CD4-positive, alpha-beta T cell treated with Interleukin-12 subunit alpha and Interleukin-12 subunit beta, for 1 hour (primary cell): Measurements from ENCODE around the gene ZNF664.
"Not testable (repeated sequence)": the region's sequence is repeated elsewhere in the genome, so short reads cannot be mapped to it uniquely, and the experiment has no call there.

Experiments used
- DNase-seq: peaks from one replicate; pipeline ENCODE4 v3.0.0-alpha.2; 2020

Gene ZNF664

DNA sequence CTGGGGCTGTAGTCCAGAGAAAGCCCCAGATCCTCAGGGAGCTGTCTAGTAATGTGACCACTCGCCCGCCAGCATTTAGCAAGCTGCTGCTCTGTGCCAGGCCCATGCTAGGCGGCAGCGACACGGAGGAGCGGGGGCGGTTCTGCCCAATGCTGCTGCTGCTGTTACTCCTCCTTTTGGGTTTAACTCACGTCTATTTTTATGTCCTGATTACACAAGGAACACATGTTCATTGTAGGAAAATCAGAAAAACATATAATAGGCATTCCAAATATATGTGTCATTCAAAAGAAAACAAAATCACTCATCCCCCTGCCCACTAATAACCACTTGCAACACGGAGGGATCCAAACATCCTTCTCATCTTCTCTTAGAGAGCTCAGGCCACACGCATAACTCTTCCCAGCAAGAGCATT lies 30.8 kb upstream of the ZNF664 start:
- DNase-seq = no peak

DNA sequence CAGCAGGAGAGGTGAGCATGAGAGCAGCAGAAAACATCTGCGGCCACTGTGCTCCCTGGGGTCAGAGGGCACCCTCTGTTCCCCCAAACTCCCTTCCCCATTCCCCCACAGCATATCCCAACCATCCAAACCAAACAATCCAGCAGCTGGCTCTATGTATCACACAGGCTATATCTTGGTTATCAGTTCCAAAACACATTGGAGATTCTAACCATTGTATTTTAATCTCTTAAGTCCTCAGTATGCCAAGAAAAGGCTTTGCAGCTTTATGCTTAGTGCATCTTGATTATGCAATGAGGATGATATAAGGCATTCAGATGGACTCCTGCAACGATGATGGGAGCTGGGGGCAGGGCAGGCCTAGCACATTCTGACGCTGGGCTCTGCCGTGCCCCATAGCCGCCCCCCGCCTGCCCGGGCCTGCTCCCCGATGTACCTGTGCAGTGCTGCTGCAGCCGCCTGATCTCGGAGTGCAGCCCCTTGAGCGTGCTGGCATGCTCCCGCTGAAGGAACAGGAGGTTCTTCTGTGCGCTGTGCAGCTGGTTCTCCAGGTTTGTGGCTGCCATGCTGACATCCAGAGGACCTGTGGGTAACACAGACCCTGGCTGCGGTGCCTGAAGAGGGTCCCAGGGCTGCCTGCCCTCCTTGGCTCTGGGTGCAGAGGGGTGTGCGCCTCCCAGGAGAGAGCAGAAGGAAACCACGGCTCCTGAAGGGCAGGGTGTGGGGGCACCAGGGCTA lies 29.9 kb upstream of the ZNF664 start:
- no peak for DNase-seq

DNA sequence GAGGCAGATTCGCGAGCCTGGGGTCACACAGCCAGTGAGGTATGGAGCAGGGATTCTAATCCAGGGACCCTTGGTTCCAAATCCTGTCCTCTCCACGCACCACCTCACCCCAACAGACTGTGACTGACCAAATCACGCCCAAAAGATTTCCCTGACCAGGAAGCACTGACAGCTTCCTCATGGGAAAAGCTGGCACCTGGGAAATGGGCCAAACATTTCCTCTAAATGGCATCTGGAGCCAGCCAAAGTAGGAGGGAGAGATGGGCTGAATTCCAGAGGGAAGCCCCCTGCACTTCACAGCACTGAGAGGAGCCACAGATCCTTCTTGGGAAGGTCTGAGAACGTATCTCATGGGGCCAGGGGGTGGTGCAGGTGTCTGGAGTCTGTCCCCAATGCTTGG lies 29.2 kb upstream of the ZNF664 start:
- no peak for DNase-seq

DNA sequence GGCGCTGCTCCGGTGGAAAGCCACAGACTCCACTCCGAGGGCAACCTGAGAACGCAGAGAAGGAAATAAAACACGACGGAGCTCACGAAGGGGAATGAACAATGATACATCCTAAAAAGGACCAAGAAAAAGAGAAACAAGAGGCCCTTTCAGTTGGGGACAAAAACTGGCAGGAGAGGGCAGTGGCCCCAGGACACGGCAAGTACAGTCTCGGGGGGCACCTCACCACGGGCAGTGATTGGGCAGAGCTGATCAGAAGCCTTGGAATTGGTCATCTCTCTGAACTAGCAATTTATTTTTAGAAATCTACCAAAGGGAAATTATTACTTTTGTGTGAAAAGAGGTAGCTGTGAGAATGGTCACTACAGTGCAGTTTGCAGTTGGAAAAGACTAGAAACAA lies 28.3 kb upstream of the ZNF664 start:
- DNase-seq = no peak

DNA sequence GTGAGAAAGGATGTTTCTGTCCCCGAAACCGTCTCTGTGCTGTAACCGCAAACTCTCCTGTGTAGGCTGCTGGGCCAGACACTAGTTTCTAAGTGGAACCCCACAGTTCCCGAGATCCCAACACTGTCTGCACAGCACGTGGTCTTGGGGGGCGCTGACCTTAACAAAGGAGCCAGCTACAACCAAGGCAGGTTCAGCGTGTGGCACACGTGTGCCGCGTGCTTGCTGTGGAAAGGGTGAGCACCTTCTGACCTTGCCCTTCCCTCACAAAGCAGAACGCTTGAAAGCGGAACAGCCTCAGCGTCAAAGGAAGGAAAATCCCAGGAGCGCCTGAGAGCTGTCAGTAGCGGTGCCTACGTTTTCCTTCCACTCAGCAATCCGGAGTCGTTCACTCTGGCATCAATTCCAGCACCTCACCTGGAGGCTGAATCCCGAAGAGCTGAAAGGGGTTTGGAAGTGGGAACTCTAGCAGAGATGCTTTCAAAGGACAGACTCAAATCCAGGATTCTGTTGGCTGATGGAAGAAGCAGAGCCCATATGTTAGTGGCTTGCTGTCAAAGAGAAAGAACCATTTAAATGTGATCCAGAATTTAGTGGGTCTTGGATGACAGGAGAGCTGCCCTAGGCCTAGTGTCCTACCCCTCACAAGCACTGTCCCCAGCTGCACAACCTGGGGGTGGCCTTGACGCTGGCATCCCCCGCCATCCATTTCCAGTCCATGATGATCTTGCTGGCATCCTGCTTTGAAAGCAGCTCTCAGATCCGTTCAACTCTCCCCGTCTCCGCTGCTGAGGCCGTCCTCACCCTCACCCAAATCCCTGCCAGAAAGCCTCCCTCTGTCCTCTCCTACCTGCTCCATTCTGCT lies 27.5 kb upstream of the ZNF664 start:
- DNase-seq = no peak

DNA sequence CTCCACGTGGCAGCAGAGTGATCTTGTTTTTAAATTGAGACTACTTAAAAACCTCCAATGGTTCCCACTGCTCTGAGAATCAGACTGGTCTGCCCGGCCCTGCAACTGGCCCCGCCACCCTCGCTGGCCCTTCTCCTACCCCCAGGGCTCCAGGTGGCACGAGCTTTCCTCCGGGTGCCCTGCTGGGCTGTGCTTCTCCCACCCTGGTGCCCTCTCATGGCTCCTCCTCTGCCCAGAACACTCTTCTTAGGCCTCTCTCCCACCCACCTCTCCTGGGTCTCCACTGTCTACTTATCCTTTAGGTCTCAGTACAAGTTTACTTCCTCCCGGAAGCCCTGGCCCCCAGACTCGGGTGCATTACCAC lies 26.9 kb upstream of the ZNF664 start:
- no peak for DNase-seq

DNA sequence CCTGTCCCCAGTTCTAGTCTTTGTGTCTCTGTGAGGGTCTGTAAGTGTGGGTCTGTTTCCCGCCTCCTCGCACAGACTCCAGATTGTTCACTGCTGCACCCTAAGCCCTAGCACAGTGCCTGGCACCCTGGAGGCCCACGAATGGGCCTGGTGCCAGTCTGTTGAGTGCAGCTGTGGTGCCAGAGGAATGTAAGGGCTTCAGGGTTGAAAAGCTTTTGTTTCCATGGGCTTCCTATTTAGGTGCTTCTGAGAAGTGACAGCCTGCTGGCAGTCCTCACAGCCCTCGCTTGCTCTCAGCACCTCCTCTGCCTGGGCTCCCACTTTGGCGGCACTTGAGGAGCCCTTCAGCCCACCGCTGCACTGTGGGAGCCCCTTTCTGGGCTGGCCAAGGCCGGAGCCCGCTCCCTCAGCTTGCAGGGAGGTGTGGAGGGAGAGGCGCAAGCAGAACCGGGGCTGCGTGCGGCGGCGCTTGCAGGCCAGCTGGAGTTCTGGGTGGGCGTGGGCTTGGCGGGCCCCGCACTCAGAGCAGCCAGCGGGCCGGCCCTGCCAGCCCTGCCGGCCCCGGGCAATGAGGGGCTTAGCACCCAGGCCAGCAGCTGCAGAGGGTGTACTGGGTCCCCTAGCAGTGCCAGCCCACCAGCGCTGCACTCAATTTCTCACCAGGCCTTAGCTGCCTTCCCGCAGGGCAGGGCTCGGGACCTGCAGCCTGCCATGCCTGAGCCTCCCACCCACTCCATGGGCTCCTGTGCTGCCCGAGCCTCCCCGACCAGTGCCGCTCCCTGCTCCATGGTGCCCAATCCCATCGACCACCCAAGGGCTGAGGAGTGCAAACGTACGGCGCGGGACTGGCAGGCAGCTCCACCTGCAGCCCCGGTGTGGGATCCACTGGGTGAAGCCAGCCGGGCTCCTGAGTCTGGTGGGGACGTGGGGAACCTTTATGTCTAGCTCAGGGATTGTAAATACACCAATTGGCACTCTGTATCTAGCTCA lies 26.2 kb upstream of the ZNF664 start:
- not testable (repeated sequence) for DNase-seq

DNA sequence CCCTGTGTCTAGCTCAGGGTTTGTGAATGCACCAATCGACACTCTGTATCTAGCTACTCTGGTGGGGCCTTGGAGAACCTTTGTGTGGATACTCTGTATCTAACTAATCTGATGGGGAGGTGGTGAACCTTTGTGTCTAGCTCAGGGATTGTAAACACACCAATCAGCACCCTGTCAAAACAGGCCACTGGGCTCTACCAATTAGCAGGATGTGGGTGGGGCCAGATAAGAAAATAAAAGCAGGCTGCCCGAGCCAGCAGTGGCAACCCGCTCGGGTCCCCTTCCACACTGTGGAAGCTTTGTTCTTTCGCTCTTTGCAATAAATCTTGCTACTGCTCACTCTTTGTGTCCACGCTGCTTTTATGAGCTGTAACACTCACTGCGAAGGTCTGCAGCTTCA lies 25.5 kb upstream of the ZNF664 start:
- DNase-seq = not testable (repeated sequence)

DNA sequence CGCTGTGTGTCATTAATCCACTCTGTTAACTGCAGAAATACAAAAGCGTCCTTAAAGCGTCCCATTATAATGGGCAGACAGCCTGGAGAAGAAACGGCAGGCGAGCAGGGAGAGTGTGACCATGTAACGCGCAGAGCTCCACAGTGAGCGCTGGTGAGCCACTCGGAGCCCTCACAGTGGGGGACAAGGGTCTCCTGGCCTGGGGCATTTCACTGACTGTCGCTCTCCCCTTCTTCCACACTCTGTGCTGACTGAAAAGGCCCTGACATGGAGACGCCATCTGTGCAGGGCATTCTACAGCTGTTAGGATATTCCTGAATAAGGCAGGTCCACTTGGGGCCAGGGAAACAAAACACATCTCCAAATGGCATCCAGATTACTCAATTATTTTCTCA lies 24.6 kb upstream of the ZNF664 start:
- no peak for DNase-seq

DNA sequence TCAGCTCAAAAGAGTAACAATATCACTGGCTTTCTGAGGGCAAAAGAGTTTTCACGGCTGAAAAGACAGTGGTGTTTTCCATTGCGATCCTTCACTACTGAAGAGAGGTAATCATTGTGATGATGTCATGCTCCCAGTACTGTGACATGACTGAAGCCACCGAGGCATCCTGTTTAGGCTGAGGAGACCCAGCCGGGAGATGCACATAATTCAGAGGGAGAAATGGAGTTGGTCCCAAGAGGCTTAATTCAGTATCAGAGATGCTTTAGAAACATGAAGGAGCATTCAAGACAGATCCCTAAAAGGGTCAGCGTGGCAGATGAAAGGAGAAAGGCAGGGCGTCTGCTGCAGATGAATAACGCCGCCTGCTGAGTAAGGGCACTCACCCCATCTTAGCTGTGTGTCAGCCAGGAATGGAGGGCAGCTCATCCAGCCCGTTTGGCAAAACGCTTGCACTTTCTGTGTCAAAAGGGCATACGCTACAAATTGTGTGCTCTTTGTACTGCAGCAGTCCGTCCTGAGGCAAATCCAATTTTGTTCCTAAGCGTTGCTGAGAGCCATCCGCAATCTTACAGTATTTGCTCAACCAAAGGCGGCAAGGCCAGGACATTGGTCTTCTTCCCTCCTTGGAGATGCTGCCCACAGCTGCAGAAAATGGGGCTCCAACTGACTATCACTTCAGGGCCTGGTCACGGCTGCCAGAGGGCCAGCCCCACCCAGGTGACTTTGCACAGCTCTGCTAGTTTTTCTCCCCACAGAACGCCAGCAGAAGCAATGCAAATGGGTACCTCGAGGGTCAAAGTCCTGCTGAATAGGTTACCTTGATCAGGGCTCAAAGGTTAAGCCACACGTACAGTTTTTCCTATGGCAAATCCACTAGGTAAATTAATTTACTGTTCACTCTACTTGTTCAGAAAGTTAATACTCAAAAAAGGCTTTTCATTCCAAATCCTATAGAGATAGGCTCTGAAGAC lies 23.9 kb upstream of the ZNF664 start:
- DNase-seq = no peak

DNA sequence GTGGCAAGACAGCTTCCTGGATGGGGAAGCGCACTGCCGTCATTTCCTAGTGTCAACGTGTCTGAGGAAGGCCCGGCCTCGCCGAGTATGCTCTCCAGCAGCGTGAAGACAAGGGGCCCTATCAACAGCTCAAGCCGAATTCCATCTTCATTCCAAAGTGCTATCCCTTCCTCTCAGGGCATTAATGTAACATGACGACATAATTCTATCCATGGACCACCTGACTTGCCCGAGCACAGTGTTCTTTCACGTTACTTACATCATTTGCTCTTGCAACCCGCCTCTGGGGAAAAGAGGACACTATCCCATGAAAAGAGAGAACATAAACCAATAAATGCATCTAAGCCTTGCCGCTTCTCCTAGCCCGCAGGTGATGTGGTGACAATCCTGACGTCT lies 23.2 kb upstream of the ZNF664 start:
- no peak for DNase-seq

DNA sequence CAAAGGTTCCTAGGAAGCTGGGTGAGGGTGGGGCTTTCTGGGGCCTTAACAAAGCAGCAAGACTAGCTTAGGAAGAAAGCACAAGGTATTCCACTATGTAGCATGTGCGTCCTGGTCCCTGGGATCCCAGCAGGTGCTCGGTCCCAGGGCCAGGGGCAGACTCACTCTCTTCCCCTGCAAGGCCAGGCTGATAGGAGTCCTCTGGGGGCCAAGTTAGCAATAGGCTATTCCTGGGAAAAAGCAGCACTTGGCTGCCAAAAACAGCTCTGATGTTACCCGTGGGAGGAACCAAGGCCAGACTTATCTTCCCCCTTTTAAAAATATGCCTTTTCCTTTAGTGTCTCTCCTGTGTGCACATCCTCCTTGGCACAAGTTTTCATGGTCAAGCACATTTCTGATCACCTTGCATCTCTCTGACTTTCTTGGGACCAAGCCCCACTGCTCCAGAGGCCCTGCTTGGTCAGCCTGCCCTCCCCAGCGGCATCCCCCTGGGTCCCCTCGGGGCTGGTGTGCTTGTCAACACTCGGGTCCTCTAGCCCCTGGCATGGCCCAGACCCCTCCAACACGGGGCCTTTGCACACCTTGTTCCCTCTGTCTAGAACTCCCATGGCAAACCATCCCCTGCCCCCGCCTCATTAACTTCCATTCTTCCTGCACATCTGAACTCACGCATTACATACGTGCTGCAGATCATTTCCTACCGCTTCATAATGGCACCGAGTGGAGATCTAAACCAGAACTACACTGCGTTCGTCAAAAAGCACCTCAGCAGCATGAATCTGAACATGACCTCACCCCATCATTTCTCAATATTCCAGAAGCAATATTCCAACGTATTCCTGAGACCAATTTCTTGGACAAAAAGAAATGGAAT lies 22.3 kb upstream of the ZNF664 start:
- DNase-seq = no peak

DNA sequence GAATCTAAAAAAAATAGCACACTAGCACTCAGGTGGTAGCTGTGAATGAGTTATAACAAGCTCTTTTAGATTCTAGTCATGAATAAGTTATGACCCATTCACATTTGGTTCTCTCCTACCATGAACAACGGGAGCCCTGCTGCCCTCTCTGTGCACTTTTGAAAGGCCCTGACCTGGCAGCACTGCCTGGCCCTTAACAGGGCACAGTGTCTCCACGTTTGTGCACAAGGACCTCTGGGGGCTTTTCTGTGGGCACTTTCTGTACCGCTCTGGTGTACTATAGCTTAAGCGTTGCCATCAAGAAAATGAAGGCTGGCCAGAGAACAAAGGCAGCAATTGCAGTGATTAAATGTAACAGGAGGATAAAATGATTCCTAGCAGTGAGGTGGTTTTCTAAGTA lies 21.5 kb upstream of the ZNF664 start:
- DNase-seq = no peak

DNA sequence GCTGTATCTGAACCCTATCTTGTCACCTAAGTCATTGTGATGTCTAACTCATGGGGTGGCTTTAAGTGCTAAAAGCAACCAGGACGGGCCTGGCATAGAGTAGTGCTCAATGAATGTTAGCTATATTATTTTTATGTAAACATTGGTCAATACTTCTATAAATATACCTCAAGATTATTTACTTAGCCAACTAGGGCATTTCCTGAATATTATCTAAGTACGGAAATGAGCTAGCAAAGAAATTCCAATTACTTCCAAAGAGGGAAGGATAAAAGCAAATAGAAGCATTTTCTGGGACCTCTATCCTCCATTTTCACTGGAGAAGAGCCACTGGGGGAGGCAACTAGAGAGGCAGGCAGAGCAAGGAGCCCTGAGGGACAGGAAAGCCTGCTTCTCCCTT lies 21.0 kb upstream of the ZNF664 start:
- DNase-seq = no peak

DNA sequence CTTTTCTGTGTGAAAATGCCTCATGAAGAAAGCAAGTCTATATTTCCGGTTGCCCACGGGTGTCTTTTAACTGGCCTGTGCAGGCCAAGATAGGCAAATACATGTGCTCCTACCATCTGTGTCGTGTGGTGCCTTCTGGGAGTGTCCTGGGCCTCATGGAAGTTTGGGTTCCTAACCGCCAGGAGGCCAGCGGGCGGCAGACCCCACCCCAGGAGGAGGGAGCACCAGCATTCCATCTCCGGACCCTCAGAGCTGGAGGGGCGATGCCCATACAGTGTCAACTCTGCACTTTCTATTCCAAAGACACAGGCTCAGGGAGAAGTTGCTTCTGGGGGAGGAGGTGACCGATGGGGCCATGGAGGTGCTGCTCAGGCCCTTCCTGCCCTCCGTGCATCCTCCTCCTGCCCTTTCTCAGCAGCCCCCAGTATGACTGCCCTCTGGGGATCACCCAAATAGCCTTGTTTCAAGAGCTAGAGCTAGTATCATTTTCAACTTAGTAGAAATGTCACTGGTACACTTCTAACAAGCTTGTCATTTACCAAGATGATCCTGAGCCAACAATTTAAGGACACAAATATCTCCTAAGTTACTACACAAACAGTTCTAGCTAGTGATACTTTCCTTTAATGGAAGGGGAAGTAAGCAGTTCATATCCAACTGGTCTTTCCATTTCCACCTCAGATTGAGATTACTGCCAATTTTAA lies 18.2 kb upstream of the ZNF664 start:
- no peak for DNase-seq

DNA sequence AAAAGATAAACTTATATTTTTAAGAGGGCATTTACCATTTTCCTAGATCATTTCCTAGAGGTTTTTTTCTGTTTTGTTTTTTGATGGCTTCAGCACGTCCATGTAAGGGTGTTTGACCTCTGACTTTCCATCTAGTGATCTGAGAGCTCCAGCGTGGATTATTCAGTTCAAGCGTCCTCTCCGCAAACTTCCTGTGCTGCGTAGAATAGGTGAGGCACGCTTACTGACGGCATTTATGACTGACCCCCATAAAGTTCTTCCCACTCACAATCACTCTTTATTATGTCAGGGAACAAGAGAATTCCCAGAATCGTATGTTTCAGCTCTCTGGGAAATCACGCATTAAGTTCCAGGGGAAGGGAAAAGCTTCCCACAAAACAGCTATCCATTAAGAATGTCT lies 16.8 kb upstream of the ZNF664 start:
- DNase-seq = no peak

DNA sequence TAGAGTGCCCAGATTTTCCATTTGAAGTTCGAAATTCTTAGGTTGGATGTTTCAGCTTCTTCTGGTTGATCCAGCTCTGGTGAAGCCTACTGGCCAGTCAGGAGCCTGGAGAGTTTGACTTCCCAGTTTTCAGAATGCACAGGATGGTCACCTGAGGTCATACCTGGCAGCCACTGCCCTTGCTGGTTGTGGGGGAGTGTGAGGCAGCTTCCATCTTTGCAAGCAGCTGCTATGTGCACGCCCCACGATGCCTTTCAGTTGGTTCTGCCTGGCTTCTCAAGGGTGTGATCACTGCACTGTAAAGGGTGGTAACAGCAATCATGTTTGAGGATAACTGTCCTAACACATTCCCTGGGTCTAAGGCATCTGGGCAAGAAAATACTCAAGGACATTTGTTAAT lies 15.8 kb upstream of the ZNF664 start:
- DNase-seq = no peak

DNA sequence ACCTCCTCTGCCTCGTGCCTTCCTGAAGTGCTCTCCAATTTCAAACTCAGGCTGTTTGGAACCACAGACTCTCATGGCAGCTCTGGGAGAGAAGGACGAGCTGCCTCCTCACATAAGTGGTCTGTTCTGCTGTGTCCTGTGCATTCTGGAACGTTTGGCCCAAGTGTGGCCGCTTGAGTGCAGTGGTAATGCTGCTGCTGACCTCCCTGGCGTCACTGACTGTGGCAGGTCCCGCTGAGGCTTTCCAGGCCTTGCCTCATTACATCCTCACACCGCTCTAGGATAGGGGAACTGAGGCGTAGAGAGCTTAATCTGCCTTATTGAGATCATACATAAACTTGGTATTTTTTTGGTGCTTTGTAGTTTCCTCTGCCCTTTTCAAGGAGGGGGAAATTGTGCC lies 14.6 kb upstream of the ZNF664 start:
- DNase-seq = no peak

DNA sequence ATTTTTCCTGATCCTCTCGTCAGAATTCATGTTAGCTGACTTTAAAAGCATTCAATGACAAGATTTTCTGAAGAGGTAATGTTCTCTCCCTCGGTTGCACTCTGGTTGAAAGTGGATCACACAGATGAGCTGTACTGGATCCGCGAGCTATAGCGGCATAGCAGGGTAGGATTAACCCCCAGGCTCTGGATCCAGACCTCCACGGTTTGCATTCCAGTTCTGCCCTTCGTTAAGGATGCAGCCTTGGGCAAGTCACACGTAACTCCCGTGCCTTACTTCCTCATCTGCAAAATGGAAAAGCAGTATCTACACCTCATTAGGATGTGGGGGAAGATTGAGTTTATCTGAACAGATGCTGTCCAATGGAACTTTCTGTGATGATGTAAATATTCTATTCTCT lies 14.1 kb upstream of the ZNF664 start:
- DNase-seq = no peak

DNA sequence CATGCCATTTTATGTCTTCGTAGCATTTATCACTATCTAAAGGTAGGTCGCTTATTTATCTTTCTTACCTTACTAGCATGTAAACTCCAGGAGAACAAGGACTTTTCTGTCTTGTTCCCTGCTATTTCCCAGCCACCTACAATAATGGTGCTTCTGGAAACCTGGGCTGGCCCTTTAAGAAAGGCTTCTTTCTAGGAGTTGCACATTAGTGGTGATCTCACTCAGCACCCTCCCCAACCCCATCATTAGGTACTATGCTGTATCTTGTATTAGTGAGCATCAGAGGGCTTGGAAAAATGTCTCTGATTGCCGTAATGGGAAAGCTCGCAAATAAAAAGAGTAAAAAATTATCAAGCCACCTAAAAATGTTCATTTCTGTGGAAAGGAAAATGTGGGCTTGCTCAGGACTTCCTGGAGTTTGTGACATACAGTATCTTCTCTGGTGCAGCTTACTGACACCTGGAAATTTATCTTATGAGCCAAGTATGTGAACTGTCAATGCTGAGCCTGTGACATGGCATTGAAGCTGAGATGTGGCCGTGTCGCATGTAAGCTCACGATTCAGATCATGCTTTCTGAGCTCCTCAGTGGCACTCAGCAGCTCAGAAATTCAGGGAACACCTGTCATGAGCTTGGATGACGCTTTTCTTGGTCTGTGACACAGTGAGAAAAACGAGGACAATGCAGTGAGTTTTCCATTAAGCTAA lies 12.8 kb upstream of the ZNF664 start:
- no peak for DNase-seq
